Esophagus squamous epithelium (tissue), 4 donors: Measurements from ENCODE around the gene SLC5A11.

Experiments used
- CTCF ChIP-seq, 6 experiments: fragments of 450-650 bp in 4 of 6; fragments of 200-600 bp in 2 of 6; sonication (generic) in 2 of 6; IDR thresholded peaks; one replicate each; pipeline ENCODE4 v1.5.1; 2016 to 2019; ENCODE audit warnings: antibody characterized with exemption in 6 of 6, mild to moderate bottlenecking in 4 of 6, moderate library complexity in 4 of 6
- POLR2A ChIP-seq, 4 donors: fragments of 450-650 bp; IDR thresholded peaks; one replicate each; pipeline ENCODE4 v1.6.1; 2017; ENCODE audit warnings: antibody characterized with exemption in 4 of 4, mild to moderate bottlenecking in 4 of 4, moderate library complexity in 3 of 4

DNA sequence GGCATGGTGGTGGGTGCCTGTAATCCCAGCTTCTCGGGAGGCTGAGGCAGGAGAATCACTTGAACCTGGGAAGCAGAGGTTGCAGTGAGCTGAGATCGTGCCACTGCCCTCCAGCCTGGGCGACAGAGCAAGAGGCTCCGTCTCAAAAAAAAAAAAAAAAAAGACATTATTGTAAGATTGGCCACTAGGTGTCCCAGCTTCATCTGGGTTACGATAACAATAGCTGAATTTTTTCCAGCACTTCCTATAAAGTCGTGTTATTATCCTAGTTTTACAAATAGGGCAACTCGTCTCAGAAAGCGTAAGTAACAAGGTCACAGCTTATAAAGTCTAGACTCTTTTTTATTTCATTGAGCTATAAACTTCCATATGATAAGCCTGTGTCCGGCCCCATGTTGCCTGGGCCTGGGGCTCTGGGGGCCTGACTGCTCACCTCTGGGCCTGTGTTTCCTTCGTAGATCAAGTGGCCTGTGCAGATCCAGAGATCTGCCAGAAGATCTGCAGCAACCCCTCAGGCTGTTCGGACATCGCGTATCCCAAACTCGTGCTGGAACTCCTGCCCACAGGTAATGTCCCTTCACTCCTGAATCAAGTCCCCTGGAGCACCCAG, 60.5 kb downstream of the SLC5A11 start:
- TF ChIP-seq CTCF (IDR thresholded peaks at IDR 0.05) (peak in 2 of 6 experiments; percentile 31 to 39), POLR2A (IDR thresholded peaks at IDR 0.05) (no peak)
